Islet precursor cell (in vitro differentiated cells): Measurements from ENCODE around the gene LCP2.

ENCODE experiments used
- DNase-seq: peaks from one replicate; pipeline ENCODE4 v3.0.0-alpha.2; 2018

Gene LCP2

GRCh38 chr5:170294556-170294955 is 3.0 kb downstream of the LCP2 start:
- DNase-seq: no peak

- DNase-seq: no peak
Observed at GRCh38 chr5:170294057-170294456, 3.5 kb downstream of the LCP2 start.

GRCh38 chr5:170293273-170293672 is 4.3 kb downstream of the LCP2 start:
- DNase-seq: no peak

- DNase-seq: no peak
Observed at GRCh38 chr5:170292179-170293104, 5.1 kb downstream of the LCP2 start.

- DNase-seq: no peak
Observed at GRCh38 chr5:170290498-170290897, 7.1 kb downstream of the LCP2 start.

- no peak for DNase-seq
Observed at GRCh38 chr5:170289764-170290163, 7.8 kb downstream of the LCP2 start.

- DNase-seq: no peak
Observed at GRCh38 chr5:170289121-170289520, 8.5 kb downstream of the LCP2 start.

- no peak for DNase-seq
Observed at GRCh38 chr5:170288551-170288950, 9.0 kb downstream of the LCP2 start.

- no peak for DNase-seq
Observed at GRCh38 chr5:170288151-170288550, 9.4 kb downstream of the LCP2 start.

- no peak for DNase-seq
Observed at GRCh38 chr5:170287532-170287931, 10.0 kb downstream of the LCP2 start.

- no peak for DNase-seq
Observed at GRCh38 chr5:170286386-170286925, 11.1 kb downstream of the LCP2 start.

- no peak for DNase-seq
Observed at GRCh38 chr5:170285181-170285580, 12.4 kb downstream of the LCP2 start.

GRCh38 chr5:170284231-170284630 is 13.3 kb downstream of the LCP2 start:
- DNase-seq: no peak

GRCh38 chr5:170283296-170283695 is 14.3 kb downstream of the LCP2 start:
- no peak for DNase-seq

GRCh38 chr5:170280011-170280493 is 17.5 kb downstream of the LCP2 start:
- DNase-seq: peak; percentile 78

- DNase-seq: no peak
Observed at GRCh38 chr5:170279459-170279817, 18.1 kb downstream of the LCP2 start.

GRCh38 chr5:170278611-170279458 is 18.7 kb downstream of the LCP2 start:
- peak; percentile 67 for DNase-seq

GRCh38 chr5:170277867-170278281 is 19.7 kb downstream of the LCP2 start:
- no peak for DNase-seq

GRCh38 chr5:170276140-170276539 is 21.4 kb downstream of the LCP2 start:
- DNase-seq: peak; percentile 23

- DNase-seq: peak; percentile 32
Observed at GRCh38 chr5:170275376-170275994, 22.1 kb downstream of the LCP2 start.

- DNase-seq: peak; percentile 86
Observed at GRCh38 chr5:170273968-170274710, 23.4 kb downstream of the LCP2 start.
